ENCODE data around the gene LITAF. TPM values are rescaled to one million over a fixed set of nuclear protein-coding genes. Genes with fewer than 3 reads are reported as not detected.

The LITAF gene
- total and polyA plus RNA-seq, 4 donors = 5.2 to 65.2 (median 36.0) TPM

DNA sequence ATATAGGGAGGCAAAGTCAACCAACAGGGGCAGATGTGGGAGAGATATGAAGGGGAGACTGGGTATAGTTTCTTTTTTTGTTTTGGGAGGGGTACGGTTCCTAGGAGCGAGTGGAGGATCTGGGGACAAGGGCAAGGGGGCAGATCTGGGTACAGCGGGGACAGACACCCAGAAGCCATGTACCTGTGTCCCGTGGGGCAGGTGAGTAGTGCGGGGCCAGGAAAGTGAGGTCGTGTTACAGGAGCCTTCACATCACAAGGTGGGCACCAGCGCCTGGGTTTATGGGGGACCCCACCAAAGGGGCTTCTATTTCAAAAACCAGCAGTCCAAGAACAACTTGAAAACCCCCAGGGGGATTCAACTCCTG, 11.5 kb downstream of the LITAF start:
- no peak for DNase-seq (ENCODE audit: low spot score)
- peak overlapping the region in 1 of 2 donors; percentile 5 for H3K27ac ChIP-seq (ENCODE audit: low read depth in 1 of 2, low read length in 2 of 2)

DNA sequence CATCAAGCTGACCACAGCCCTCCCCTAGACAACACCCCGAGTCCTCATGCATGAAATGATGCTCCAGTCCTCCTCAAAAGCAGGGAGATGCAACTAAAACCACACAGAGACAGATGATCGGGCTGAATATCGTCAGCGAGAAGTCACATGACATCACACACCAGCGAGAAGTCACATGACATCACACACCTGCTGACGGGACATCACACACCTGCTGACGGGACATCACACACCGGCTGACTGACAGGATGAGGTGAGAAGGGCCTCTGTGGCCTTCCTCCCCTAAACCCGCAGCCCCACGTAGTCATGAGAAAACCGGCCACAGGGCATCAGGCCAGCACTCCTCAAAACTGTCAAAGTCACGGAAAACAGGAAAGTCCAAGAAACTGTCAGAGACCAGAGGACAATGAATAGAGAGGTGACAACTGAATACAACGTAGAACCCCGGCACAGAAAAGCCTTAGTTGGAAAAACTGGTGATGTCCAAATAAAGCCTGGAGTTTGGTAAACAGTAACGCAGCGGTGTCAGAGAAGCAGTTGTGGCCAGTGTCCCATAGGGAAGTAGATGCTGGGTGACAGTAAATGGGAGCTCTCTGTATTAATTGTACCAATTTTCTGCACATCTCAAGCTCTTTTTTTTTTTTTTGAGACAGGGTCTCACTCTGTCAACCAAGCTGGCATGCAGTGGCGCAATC, 14.3 kb downstream of the LITAF start:
- Histone ChIP-seq H3K9ac (ENCODE audit: low read depth in 1 of 2, low read length in 2 of 2) (no peak overlapping the region), H3K4me1 (ENCODE audit: control insufficient read depth in 4 of 4, insufficient read depth in 4 of 4, low read length in 3 of 4) (peaks cover 5 to 10% (median 7%) of the 10 kb centered on the region in 4 donors), H3K9me3 (ENCODE audit: control insufficient read depth in 4 of 4, low read length in 3 of 4) (no peaks in the 10 kb centered on the region), H3K4me3 (ENCODE audit: low read depth in 1 of 3, low read length in 3 of 3) (no peak overlapping the region), H3K36me3 (ENCODE audit: control insufficient read depth in 4 of 4, insufficient read depth in 3 of 4, low read depth in 1 of 4, low read length in 3 of 4) (peaks cover 0 to 2% (median 0%) of the 10 kb centered on the region in 4 donors), H3K27me3 (ENCODE audit: control insufficient read depth in 4 of 4, insufficient read depth in 4 of 4, low read length in 3 of 4) (no peaks in the 10 kb centered on the region), H3K27ac (ENCODE audit: low read depth in 1 of 2, low read length in 2 of 2) (no peak overlapping the region)
- DNase-seq (ENCODE audit: low spot score) = no peak
- TF ChIP-seq EGR1 (IDR thresholded peaks at IDR 0.05; ENCODE audit: low read depth in 2 of 2) = no peak
- peak in 1 of 2 donors; percentile 5 for TF ChIP-seq RAD21 (IDR thresholded peaks at IDR 0.05)
- TF ChIP-seq RXRA (IDR thresholded peaks at IDR 0.05) = no peak
- TF ChIP-seq FOXA1 (IDR thresholded peaks at IDR 0.05) = no peak
- WGBS = 70% methylated on average over 17 of the region's 17 CpGs

More for the DNA sequence above, 11.5 kb downstream of the LITAF start:
- no peak overlapping the region for H3K9ac ChIP-seq (ENCODE audit: low read depth in 1 of 2, low read length in 2 of 2)
- TF ChIP-seq, protein P1, sequence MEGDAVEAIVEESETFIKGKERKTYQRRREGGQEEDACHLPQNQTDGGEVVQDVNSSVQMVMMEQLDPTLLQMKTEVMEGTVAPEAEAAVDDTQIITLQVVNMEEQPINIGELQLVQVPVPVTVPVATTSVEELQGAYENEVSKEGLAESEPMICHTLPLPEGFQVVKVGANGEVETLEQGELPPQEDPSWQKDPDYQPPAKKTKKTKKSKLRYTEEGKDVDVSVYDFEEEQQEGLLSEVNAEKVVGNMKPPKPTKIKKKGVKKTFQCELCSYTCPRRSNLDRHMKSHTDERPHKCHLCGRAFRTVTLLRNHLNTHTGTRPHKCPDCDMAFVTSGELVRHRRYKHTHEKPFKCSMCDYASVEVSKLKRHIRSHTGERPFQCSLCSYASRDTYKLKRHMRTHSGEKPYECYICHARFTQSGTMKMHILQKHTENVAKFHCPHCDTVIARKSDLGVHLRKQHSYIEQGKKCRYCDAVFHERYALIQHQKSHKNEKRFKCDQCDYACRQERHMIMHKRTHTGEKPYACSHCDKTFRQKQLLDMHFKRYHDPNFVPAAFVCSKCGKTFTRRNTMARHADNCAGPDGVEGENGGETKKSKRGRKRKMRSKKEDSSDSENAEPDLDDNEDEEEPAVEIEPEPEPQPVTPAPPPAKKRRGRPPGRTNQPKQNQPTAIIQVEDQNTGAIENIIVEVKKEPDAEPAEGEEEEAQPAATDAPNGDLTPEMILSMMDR (IDR thresholded peaks at IDR 0.05; ENCODE audit: low read depth, low read length, missing input control) = no peak
- no peak for TF ChIP-seq EGR1 (IDR thresholded peaks at IDR 0.05; ENCODE audit: low read depth in 2 of 2)
- no peak for TF ChIP-seq FOXA1 (IDR thresholded peaks at IDR 0.05)
- TF ChIP-seq GABPA (IDR thresholded peaks at IDR 0.05 in 1 of 2, conservative IDR thresholded peaks at IDR 0.05 in 1 of 2) = no peak
- TF ChIP-seq SP1 (IDR thresholded peaks at IDR 0.05) = no peak
- no peak for TF ChIP-seq FOXA2 (IDR thresholded peaks at IDR 0.05)
- peaks cover 5 to 10% (median 7%) of the 10 kb centered on the region in 4 donors for H3K4me1 ChIP-seq (ENCODE audit: control insufficient read depth in 4 of 4, insufficient read depth in 4 of 4, low read length in 3 of 4)
- H3K9me3 ChIP-seq (ENCODE audit: control insufficient read depth in 4 of 4, low read length in 3 of 4) = no peaks in the 10 kb centered on the region
- WGBS = 86% methylated on average over 7 of the region's 7 CpGs
- no peak overlapping the region for H3K4me3 ChIP-seq (ENCODE audit: low read depth in 1 of 3, low read length in 3 of 3)
- H3K27me3 ChIP-seq (ENCODE audit: control insufficient read depth in 4 of 4, insufficient read depth in 4 of 4, low read length in 3 of 4) = no peaks in the 10 kb centered on the region
- H3K36me3 ChIP-seq (ENCODE audit: control insufficient read depth in 4 of 4, insufficient read depth in 3 of 4, low read depth in 1 of 4, low read length in 3 of 4) = no peaks in the 10 kb centered on the region

DNA sequence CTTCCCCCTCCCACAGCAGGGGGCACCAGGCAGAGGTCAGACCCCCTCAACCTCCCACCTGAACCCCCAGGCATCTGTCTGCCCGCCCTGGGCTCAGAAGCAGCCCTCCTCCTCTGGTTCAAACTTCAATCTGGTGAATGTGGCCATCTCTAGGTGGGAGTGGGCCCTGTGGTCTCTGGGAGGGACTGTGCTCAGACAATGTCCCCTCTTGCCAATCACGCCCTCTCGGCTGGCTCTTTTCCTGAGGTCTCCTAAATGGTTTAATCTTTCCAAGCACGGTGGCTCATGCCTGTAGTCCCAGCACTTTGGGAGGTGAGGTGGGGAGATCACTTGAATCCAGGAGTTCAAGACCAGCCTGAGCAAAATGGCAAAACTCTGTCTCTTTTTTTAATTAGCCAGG, 15.2 kb downstream of the LITAF start:
- H3K27me3 ChIP-seq (ENCODE audit: control insufficient read depth in 4 of 4, insufficient read depth in 4 of 4, low read length in 3 of 4) = no peaks in the 10 kb centered on the region
- H3K9me3 ChIP-seq (ENCODE audit: control insufficient read depth in 4 of 4, low read length in 3 of 4) = no peaks in the 10 kb centered on the region
- H3K4me3 ChIP-seq (ENCODE audit: low read depth in 1 of 3, low read length in 3 of 3) = no peak overlapping the region
- peaks cover 0 to 10% (median 4%) of the 10 kb centered on the region in 4 donors for H3K4me1 ChIP-seq (ENCODE audit: control insufficient read depth in 4 of 4, insufficient read depth in 4 of 4, low read length in 3 of 4)
- TF ChIP-seq EGR1 (IDR thresholded peaks at IDR 0.05; ENCODE audit: low read depth in 2 of 2) (no peak), RAD21 (IDR thresholded peaks at IDR 0.05) (no peak), JUND (IDR thresholded peaks at IDR 0.05) (no peak), HNF4G (IDR thresholded peaks at IDR 0.05) (no peak), TAF1 (conservative IDR thresholded peaks at IDR 0.05) (no peak)
- no peak overlapping the region for H3K27ac ChIP-seq (ENCODE audit: low read depth in 1 of 2, low read length in 2 of 2)
- H3K36me3 ChIP-seq (ENCODE audit: control insufficient read depth in 4 of 4, insufficient read depth in 3 of 4, low read depth in 1 of 4, low read length in 3 of 4) = peaks cover 0 to 2% (median 0%) of the 10 kb centered on the region in 4 donors
- DNase-seq (ENCODE audit: low spot score) = no peak
- H3K9ac ChIP-seq (ENCODE audit: low read depth in 1 of 2, low read length in 2 of 2) = no peak overlapping the region
- 94% methylated on average over 4 of the region's 4 CpGs for WGBS

DNA sequence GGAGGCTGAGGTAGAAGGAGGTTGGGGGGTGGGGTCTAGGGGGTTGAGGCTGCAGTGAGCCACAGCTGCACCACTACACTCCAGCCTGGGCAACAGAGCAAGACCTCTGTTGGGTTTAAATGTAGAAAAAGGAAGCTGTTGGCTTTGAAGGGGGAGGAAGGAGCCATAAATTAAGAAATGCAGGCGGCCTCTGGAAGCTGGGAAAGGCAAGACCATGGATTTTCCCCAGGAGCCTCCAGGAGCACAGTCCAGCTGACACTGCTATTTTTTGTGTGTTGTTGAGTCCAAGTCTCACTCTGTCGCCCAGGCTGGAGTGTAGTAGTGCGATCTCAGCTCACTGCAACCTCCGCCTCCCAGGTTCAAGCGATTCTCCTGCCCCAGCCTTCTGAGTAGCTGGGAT, 15.9 kb downstream of the LITAF start:
- Histone ChIP-seq H3K36me3 (ENCODE audit: control insufficient read depth in 4 of 4, insufficient read depth in 3 of 4, low read depth in 1 of 4, low read length in 3 of 4) (peaks cover 0 to 5% (median 0%) of the 10 kb centered on the region in 4 donors), H3K4me3 (ENCODE audit: low read depth in 1 of 3, low read length in 3 of 3) (no peak overlapping the region), H3K27me3 (ENCODE audit: control insufficient read depth in 4 of 4, insufficient read depth in 4 of 4, low read length in 3 of 4) (no peaks in the 10 kb centered on the region), H3K9me3 (ENCODE audit: control insufficient read depth in 4 of 4, low read length in 3 of 4) (no peaks in the 10 kb centered on the region), H3K27ac (ENCODE audit: low read depth in 1 of 2, low read length in 2 of 2) (no peak overlapping the region), H3K4me1 (ENCODE audit: control insufficient read depth in 4 of 4, insufficient read depth in 4 of 4, low read length in 3 of 4) (peaks cover 0 to 10% (median 3%) of the 10 kb centered on the region in 4 donors), H3K9ac (ENCODE audit: low read depth in 1 of 2, low read length in 2 of 2) (no peak overlapping the region)
- TF ChIP-seq, protein P1 (IDR thresholded peaks at IDR 0.05; ENCODE audit: low read depth, low read length, missing input control) = no peak
- TF ChIP-seq NR2F2 (IDR thresholded peaks at IDR 0.05) = no peak
- no peak for TF ChIP-seq TAF1 (conservative IDR thresholded peaks at IDR 0.05)
- TF ChIP-seq GABPA (IDR thresholded peaks at IDR 0.05 in 1 of 2, conservative IDR thresholded peaks at IDR 0.05 in 1 of 2) = no peak
- TF ChIP-seq SP1 (IDR thresholded peaks at IDR 0.05) = no peak
- TF ChIP-seq, protein P2, sequence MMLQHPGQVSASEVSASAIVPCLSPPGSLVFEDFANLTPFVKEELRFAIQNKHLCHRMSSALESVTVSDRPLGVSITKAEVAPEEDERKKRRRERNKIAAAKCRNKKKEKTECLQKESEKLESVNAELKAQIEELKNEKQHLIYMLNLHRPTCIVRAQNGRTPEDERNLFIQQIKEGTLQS (IDR thresholded peaks at IDR 0.05) = no peak
- no peak for TF ChIP-seq HNF4G (IDR thresholded peaks at IDR 0.05)
- no peak for TF ChIP-seq YY1 (IDR thresholded peaks at IDR 0.05)
- no peak for TF ChIP-seq EGR1 (IDR thresholded peaks at IDR 0.05; ENCODE audit: low read depth in 2 of 2)
- TF ChIP-seq, protein P3, sequence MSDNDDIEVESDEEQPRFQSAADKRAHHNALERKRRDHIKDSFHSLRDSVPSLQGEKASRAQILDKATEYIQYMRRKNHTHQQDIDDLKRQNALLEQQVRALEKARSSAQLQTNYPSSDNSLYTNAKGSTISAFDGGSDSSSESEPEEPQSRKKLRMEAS (IDR thresholded peaks at IDR 0.05) = no peak
- no peak for DNase-seq (ENCODE audit: low spot score)
- 88% methylated on average over 5 of the region's 5 CpGs for WGBS
